GM19452 (cell line): ENCODE data around the gene ATF4.

Experiments used
- ATAC-seq: cut with Tn5 transposase; IDR thresholded peaks from one replicate; pipeline ENCODE4 v1.9.1; 2021; ENCODE audit not compliant: unreplicated experiment

The ATF4 gene

GRCh38 chr22:39556970-39557841 lies 36.8 kb downstream of the ATF4 start:
- ATAC-seq, result no peak

GRCh38 chr22:39558254-39558727 lies 37.9 kb downstream of the ATF4 start:
- ATAC-seq, result no peak

GRCh38 chr22:39558950-39559349 lies 38.6 kb downstream of the ATF4 start:
- no peak for ATAC-seq

DNA sequence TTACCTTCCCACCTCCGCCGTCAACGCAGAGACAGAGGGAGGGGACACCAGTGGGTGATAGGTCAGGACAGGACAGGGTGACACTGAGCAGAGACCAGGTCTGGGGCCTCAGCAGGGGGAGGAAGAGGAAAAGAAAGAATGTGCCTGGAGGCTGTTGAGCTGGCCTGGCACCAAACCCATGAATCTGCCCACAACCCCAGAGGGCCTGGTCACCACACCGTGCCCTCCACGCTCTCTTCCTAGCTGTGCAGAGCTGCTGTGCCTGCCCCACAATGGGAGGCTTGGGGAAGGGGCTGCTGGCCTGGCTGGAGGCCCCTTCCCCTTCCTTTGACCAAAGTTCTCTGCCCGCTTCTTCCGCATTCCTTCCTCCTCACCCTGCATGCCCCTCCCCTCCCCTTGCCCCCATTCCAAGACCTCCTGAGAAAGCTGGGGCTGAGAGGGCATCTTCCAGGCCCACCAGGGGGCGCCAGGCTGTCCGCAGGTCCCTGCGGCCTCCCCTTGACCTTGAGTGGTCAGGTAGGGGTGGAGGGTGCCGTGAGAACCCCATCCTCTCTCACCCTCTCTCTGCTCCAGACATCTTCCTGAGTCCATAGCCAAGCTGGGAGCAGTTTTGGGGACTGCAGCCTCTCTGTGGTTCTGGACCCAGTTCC lies 39.2 kb downstream of the ATF4 start:
- ATAC-seq, result no peak

DNA sequence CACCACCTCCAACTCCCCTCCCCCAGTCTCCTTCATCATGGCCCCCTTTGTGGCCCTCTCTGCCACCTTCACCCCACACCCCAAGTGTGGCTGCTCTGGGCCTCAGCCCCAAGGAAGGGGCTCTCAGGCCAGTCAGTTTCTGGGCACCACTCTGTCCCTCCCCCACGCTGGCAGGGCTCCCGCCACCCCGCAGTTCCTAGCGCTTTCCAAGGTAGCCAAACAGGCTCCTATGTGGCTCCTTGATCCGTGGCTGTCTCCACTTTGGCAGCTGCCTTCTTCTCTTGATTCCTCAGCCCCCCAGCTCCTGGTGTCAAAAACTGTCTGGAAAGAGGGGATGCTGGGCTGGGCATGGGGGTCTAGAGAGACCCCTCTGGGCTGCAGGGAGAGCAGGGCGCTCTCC lies 39.8 kb downstream of the ATF4 start:
- ATAC-seq, result no peak

- ATAC-seq, result no peak
Measured at GRCh38 chr22:39562839-39563489, 42.6 kb downstream of the ATF4 start.

- ATAC-seq, result no peak
Measured at GRCh38 chr22:39563571-39564428, 43.4 kb downstream of the ATF4 start.

DNA sequence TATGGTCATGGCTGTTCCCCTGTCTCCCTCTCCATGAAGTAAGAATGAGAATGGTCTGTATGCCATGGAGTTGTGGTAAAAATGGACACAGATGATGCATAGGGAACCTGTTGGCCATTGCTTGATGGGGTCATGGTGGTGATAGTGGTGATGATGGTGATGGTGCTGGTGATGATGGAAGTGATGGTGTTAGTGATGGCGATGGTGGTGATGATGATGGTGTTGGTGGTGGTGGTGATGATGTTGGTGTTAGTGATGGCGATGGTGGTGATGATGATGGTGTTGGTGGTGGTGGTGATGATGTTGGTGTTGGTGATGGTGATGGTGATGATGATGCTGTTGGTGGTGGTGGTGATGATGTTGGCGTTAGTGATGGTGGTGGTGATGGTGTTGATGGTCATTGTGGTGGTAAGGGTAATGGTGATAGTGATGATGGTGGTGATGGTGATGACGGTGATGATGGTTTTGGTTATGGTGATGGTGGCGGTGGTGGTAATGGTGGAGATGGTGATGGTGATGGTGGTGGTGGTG lies 45.1 kb downstream of the ATF4 start:
- ATAC-seq, result no peak

DNA sequence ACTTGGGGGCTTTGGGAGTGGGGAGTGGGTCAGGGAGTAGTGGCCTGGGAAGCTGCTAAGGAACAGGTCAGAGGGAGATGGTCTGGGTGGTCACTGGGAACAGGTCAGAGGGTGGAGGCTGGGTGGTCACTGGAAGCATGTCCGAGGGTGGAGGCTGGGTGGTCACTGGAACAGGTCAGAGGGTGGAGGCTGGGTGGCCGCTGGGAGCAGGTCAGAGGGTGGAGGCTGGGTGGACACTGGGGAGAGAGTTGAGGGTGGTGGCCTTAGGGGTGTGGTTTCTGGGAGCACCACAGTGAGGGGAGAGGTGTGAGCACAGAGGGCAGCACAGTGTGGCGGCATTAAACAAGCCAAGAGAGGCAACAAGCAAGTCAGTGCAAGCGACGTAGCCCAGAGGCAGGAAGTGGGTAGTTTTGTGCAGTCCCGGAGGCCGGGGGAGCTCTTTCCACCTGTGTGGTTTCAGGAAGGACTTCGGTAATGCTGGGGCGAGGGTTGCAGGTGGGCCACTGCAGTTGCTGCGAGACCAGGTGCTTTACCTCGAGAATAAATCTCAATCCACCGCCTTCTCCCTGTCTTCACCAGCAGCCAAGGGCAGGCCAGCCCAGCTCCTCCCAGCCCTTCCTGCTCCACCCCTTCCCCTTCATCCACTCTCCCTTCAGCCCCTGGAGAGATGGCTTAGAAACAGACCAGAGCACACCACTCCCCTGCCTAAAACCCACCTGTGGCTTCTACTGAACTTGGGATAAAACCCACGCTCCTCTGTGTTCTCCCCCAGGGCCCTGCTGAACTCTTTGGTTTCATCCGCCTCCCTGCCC lies 47.0 kb downstream of the ATF4 start:
- ATAC-seq, result no peak

DNA sequence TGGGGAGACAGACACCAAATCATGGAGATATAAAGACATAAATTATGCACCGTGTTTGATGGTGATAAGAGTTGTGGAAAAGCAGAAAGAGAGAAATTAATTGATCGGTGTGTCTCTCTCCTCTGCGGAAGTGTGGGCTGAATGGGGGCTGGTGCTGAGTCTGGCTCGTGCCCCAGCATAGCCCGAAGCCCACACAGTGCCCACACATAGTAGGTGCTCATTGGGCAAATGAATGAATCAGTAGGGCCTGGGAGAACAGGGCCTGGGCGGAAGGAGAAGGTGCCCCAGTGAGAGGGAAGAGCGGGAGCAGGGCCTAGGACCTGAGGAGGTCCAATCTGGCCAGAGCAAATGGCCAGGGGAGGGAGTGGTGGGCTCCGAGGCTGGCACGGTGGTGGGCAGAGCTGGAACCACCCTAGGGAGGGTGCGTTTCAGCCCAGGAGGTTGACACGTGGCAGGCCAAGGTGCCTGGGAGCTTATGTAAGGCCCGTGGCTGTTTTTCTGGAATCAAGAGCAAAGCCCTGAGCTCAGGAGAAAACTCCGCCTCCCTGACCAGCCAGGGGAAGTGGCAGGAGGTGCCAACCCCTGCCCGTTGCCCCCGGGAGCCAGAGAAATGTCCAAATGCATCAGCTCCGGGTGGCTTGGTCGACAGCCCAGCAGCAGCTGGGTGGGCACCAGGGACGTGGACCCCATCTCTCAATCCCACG lies 48.1 kb downstream of the ATF4 start:
- no peak for ATAC-seq

- no peak for ATAC-seq
Measured at GRCh38 chr22:39569066-39569465, 48.7 kb downstream of the ATF4 start.

DNA sequence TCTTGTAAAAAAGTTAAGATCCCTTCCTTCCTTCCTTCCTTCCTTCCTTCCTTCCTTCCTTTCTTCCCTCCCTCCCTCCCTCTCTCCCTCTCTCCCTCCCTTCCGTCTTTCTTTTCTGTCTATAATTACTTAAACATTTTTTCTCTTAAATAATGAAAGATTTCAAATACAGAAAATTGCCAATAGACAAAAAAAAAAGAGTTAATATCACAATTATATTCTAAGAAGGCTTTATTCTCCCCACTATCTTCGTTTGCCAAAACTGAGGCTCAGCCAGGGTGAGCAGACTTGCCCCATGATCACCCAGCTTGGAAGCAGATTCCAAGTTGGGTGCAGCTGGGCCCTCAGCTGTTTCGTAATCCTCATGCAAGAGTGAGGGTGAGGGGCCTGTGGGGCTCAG lies 49.9 kb downstream of the ATF4 start:
- ATAC-seq, result no peak

GRCh38 chr22:39570665-39571064 lies 50.3 kb downstream of the ATF4 start, which contains the start of gene CACNA1I:
CACNA1I (plus strand) TSS chr22:39570753; CDS start chr22:39570753, 0 bp downstream.
- ATAC-seq, result no peak

- ATAC-seq, result no peak
Measured at GRCh38 chr22:39571538-39571937, 51.2 kb downstream of the ATF4 start.
